Activated T-cell treated with anti-CD3 and anti-CD28 coated beads, Interleukin-2, amount 50 U/mL, for 1 hour (primary cell): ENCODE results near the gene ACKR1.

Experiments used
- DNase-seq: peaks from one replicate; pipeline ENCODE4 v3.0.0-alpha.2; 2020

The ACKR1 gene

GRCh38 chr1:159187647-159188374, 16.9 kb upstream of the ACKR1 start:
- DNase-seq = no peak

- DNase-seq = no peak
Observed at GRCh38 chr1:159188375-159188788, 16.3 kb upstream of the ACKR1 start.

- DNase-seq = no peak
Observed at GRCh38 chr1:159190441-159190840, 14.2 kb upstream of the ACKR1 start.

- DNase-seq = no peak
Observed at GRCh38 chr1:159196543-159196942, 8.1 kb upstream of the ACKR1 start.

GRCh38 chr1:159197561-159198557, 6.8 kb upstream of the ACKR1 start:
- DNase-seq = peak; percentile 24

GRCh38 chr1:159199901-159200300, 4.8 kb upstream of the ACKR1 start:
- DNase-seq = no peak

GRCh38 chr1:159200769-159201168, 3.9 kb upstream of the ACKR1 start:
- no peak for DNase-seq

GRCh38 chr1:159201642-159202041, 3.0 kb upstream of the ACKR1 start:
- DNase-seq = no peak

GRCh38 chr1:159203610-159204009, 1.1 kb upstream of the ACKR1 start:
- DNase-seq = no peak

- DNase-seq = no peak
Observed at GRCh38 chr1:159205225-159205624, 550 bp downstream of the ACKR1 start.

GRCh38 chr1:159206110-159206509, 1.4 kb downstream of the ACKR1 start:
- no peak for DNase-seq

GRCh38 chr1:159207080-159207479, 2.4 kb downstream of the ACKR1 start:
- DNase-seq = no peak

GRCh38 chr1:159207774-159208173, 3.1 kb downstream of the ACKR1 start:
- DNase-seq = no peak

- no peak for DNase-seq
Observed at GRCh38 chr1:159208175-159208825, 3.6 kb downstream of the ACKR1 start.

GRCh38 chr1:159209061-159209460, 4.4 kb downstream of the ACKR1 start:
- DNase-seq = no peak

- peak; percentile 40 for DNase-seq
Observed at GRCh38 chr1:159211331-159212136, 6.9 kb downstream of the ACKR1 start.

- no peak for DNase-seq
Observed at GRCh38 chr1:159212596-159212995, 7.9 kb downstream of the ACKR1 start.

GRCh38 chr1:159214149-159214760, 9.6 kb downstream of the ACKR1 start:
- peak; percentile 27 for DNase-seq

GRCh38 chr1:159218649-159219636, 14.3 kb downstream of the ACKR1 start:
- no peak for DNase-seq

GRCh38 chr1:159222075-159222865, 17.6 kb downstream of the ACKR1 start:
- DNase-seq = no peak
